ENCODE data around the gene SYT14. TPM values are rescaled to one million over a fixed set of nuclear protein-coding genes. Genes with fewer than 3 reads are reported as not detected.

The SYT14 gene
- total and polyA plus RNA-seq, 7 donors, result under 0.01 to 0.71 (median 0.22) TPM; not detected in 1

DNA sequence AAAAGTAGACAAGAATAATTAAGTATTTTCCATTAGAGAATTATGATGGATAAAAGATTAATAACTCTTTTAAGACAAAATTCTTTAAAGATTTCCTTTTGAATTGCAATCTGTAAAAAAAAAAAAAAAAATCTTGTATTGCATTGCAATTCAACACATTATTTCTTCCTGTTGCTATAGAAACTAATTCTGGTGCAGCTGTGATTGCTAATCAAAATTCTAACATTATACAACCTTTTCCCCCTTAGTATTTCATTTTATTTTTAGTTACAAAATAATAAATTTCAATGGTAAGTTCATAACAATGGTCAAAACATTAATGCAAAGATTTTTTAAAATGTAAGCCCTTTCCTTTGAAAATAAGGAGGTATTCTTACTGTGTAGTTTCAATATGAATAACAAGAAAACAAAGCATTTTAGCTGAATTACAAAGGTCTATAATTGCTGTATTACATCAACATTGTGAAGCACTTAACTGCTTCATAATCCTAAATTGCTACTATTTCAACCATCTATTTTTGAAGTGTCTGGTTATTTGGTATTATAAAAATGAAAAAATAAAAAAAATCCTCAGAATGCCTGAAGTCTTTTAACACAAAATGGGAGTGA is 135.0 kb downstream of the SYT14 start:
- DNase-seq, result no peak
- no peaks in the 10 kb centered on the region for H3K36me3 ChIP-seq
- no peaks in the 10 kb centered on the region for H3K27me3 ChIP-seq
- no peak overlapping the region for H3K4me3 ChIP-seq
- no peak overlapping the region for H3K27ac ChIP-seq
- intact Hi-C loops (cut with DNase I), result no loop called here
- TF ChIP-seq EP300 (IDR thresholded peaks at IDR 0.05), result no peak
- no peak for TF ChIP-seq CTCF (IDR thresholded peaks at IDR 0.05)
- TF ChIP-seq POLR2AphosphoS5 (IDR thresholded peaks at IDR 0.05), result no peak
- no peak for TF ChIP-seq POLR2A (IDR thresholded peaks at IDR 0.05)
- H3K9me3 ChIP-seq, result no peaks in the 10 kb centered on the region
- H3K4me1 ChIP-seq, result no peaks in the 10 kb centered on the region

GRCh38 chr1:210074904-210075303 is 136.9 kb downstream of the SYT14 start:
- no peaks in the 10 kb centered on the region for H3K4me1 ChIP-seq
- intact Hi-C loops (cut with DNase I), result no loop called here

DNA sequence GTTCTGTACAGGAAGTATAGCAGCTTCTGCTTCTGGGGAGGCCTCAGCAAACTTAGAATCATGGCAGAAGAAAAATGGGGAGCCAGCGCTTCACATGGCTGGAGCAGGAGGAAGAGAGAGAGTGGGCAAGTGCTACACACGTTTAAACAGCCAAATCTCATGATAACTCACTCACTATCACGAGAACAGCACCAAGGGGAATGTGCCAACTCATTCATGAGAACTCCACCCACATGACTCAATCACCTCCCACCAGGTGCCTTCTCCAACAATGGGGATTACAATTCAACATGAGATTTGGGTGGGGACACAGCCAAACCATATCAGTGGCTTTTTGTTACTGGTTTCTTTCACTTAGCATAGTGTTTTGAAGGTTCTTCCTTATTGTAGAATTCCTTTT is 138.6 kb downstream of the SYT14 start:
- intact Hi-C loops (cut with DNase I), result no loop called here
- Histone ChIP-seq H3K4me3 (no peak overlapping the region), H3K9me3 (no peaks in the 10 kb centered on the region), H3K4me1 (no peaks in the 10 kb centered on the region), H3K27me3 (no peaks in the 10 kb centered on the region), H3K27ac (no peak overlapping the region), H3K36me3 (no peaks in the 10 kb centered on the region)
- no peak for TF ChIP-seq EP300 (IDR thresholded peaks at IDR 0.05)
- no peak for TF ChIP-seq POLR2AphosphoS5 (IDR thresholded peaks at IDR 0.05)
- no peak for TF ChIP-seq POLR2A (IDR thresholded peaks at IDR 0.05)
- TF ChIP-seq CTCF (IDR thresholded peaks at IDR 0.05), result no peak
- DNase-seq, result no peak
- WGBS, 2 donors, result 52 to 72% methylated on average over 3 of the region's 3 CpGs

More at GRCh38 chr1:210074904-210075303, 136.9 kb downstream of the SYT14 start:
- Histone ChIP-seq H3K27me3 (no peaks in the 10 kb centered on the region), H3K27ac (no peak overlapping the region), H3K9me3 (no peaks in the 10 kb centered on the region), H3K4me3 (no peak overlapping the region), H3K36me3 (no peaks in the 10 kb centered on the region)
- 86 to 88% methylated on average over 16 of the region's 16 CpGs for WGBS, 2 donors
- TF ChIP-seq POLR2AphosphoS5 (IDR thresholded peaks at IDR 0.05) (no peak), POLR2A (IDR thresholded peaks at IDR 0.05) (no peak)
- DNase-seq, result no peak

GRCh38 chr1:210081494-210081893 is 143.5 kb downstream of the SYT14 start:
- Histone ChIP-seq H3K27ac (no peak overlapping the region), H3K9me3 (no peaks in the 10 kb centered on the region), H3K4me1 (no peaks in the 10 kb centered on the region), H3K4me3 (no peak overlapping the region), H3K27me3 (no peaks in the 10 kb centered on the region), H3K36me3 (no peaks in the 10 kb centered on the region)
- no peak for TF ChIP-seq EP300 (IDR thresholded peaks at IDR 0.05)
- no peak for DNase-seq
- intact Hi-C loops (cut with DNase I), result no loop called here

GRCh38 chr1:210085359-210085758 is 147.3 kb downstream of the SYT14 start:
- intact Hi-C loops (cut with DNase I), result no loop called here
- H3K9me3 ChIP-seq, result no peaks in the 10 kb centered on the region
- no peaks in the 10 kb centered on the region for H3K27me3 ChIP-seq
- H3K36me3 ChIP-seq, result no peaks in the 10 kb centered on the region
- no peak overlapping the region for H3K4me3 ChIP-seq
- no peak overlapping the region for H3K27ac ChIP-seq
- no peaks in the 10 kb centered on the region for H3K4me1 ChIP-seq
- no peak for DNase-seq
- TF ChIP-seq CTCF (IDR thresholded peaks at IDR 0.05), result no peak
- TF ChIP-seq EP300 (IDR thresholded peaks at IDR 0.05), result no peak
- no peak for TF ChIP-seq POLR2AphosphoS5 (IDR thresholded peaks at IDR 0.05)
- TF ChIP-seq POLR2A (IDR thresholded peaks at IDR 0.05), result no peak
- 34 to 73% methylated on average over 1 of the region's 1 CpG for WGBS, 2 donors

DNA sequence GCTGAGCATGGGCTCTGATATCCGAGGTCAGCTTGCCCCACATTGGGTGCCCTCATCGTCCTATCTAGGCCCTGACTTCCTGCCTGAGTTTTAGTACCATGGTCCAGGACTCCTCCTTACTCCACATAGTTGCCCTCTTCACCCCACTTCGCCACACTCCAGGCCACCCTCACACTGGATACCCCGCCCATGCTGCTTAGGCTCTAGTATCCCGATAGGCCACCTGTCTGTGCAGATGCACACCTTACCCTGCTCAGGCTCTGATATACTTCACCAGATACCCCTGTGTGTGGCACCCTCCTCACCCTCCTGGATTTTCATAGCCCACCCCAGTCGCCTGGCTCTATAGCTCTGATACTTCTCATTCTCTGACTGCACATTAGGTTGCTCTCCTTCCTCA is 149.0 kb downstream of the SYT14 start:
- no peak for TF ChIP-seq POLR2AphosphoS5 (IDR thresholded peaks at IDR 0.05)
- TF ChIP-seq CTCF (IDR thresholded peaks at IDR 0.05), result no peak
- TF ChIP-seq POLR2A (IDR thresholded peaks at IDR 0.05), result no peak
- no peak for TF ChIP-seq EP300 (IDR thresholded peaks at IDR 0.05)
- Histone ChIP-seq H3K9me3 (no peaks in the 10 kb centered on the region), H3K4me3 (no peak overlapping the region), H3K27me3 (no peaks in the 10 kb centered on the region), H3K36me3 (no peaks in the 10 kb centered on the region), H3K27ac (no peak overlapping the region), H3K4me1 (no peaks in the 10 kb centered on the region)
- DNase-seq, result no peak
- intact Hi-C loops (cut with DNase I), result no loop called here
- WGBS, 2 donors, result 77 to 84% methylated on average over 6 of the region's 6 CpGs
